ENCODE measurements around the gene INSIG1.

INSIG1 gene

DNA sequence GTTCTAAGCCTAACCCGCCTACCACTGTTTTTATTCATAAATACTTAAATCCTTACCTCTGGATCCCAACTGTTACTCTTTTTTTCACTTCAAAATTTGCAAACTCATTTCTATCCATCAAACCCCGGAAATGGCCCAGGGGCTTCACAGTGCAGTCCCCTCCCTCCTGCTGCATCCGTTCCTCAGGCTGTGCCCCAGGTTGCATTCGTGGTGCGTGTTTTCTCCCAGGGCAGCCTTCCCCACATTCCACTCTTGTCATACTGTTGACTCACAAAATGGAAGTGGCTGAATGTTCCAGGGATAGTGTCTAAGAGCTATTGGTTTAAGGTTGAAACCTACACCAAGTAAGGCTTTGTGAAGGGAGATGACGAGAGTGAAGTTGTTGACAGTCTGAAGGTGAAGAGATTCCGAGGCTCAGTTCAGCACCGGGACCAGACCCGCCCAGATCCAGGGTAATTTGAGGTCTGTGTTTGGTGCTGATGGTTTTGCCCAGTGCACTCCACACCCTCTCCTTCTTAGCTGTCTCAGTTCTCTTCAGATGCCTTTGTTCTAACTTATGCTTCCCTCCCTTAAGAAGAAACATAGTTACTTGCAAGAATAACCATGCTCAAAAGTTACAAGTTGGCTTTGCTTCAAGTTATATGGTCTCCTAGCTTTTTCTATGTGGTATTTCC, 7.7 kb downstream of the INSIG1 start:
- DNase-seq: no peak

DNA sequence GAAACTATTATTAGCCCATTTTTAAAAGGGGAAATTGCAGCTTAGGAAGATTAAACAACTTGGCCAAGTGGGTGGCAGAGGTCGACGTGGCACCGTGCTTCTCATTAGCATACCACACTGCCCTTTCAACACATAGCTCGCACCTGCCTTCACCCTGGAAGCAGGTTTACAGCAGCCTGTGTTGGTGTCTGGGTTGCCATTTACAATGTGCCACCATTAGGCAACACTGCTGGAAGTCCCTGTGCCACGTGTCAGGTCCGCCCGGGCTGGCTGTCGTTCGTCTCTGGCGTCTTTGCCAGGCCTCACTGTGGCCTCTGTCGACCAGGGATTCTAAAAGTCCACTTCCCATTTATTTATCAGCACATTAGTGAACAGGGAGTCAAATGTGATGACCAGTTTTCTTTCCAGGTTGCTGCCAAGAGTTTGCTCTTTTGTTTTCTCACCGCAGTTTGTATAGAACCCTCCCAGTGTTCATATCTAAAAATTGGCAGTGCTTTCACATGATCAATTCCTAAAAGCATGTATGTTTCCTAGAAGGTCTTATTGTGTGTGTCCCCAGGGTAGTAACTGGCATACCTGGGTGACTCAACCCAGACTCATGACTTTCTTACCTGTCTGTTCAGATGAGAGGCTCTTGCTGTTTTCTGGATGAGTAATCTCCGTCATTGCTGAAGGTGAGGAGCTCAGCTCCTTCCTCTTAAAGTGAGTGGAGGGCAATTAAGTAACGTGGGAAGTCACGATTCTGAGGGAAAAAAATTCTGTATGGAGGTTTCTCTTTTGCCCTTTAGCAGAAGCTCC, 9.2 kb downstream of the INSIG1 start:
- DNase-seq: no peak

DNA sequence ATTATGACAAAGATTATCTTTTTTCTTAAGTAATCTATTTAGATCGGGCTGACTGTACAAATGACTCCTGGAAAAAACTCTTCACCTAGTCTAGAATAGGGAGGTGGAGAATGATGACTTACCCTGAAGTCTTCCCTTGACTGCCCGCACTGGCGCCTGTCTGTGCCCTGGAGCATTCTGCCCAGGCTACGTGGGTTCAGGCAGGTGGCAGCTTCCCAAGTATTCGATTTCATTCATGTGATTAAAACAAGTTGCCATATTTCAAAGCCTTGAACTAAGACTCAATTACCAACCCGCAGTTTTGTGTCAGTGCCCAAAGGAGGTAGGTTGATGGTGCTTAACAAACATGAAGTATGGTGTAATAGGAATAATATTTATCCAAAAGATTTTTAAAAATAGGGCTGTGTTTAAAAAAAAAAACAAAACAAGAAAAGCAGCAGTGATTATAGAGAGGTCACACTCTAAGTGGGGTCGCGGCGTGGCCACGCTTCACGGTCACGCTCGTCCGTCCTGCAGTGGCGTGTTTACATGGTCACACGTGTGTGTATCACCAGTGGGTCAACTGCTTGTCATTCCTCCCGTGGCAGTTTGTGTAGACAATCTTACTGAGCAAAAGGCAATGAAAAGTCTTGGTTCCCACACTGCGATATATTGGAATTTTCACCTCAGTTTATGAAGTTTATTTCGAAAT, 10.8 kb downstream of the INSIG1 start:
- DNase-seq: no peak

DNA sequence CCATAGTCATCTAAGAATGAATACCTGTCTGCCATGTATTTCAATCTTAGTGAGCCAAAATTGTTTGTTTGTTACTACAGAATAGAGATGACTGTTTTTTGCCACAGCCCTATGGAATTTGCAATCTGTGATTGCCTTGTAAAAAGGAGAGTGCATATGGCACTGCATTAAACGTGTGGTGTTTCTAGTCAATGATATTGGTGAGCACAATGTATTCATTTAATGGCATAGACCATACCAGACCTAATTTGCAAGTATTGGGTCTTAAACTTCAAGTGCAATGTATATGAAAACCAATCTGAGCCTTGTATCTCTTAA, 11.3 kb downstream of the INSIG1 start:
- no peak for DNase-seq

DNA sequence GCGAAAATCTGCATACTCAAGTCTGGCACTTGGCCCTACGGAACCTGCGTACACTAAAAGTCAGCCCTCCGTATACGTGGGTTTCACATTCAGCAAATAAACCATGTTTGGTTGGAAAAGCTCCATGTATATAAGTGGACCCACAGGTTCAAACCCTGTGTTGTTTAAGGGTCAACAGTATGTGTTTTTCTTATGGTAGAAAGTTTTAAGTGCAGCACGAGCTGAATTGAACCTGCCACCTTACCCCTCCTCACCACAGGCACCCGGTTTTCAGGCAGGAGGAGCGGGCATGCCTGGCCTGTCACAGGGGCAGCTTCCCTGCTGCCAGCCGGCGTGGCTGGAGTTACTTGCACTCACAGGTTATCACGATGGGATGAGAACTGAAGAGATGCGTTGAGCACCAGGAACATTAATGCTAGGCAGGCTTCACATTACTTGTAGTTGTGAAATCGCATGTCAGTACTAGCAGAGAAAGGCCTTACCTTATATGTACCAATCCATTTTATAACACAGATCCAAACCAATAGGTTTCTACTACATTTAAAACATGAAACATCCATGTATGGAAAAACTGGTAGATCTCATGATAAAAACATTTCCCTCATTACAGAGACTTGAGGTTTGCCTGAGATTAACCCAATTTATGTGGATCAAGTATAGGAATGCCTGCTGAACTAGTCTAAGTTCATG, 12.9 kb downstream of the INSIG1 start:
- DNase-seq: no peak

DNA sequence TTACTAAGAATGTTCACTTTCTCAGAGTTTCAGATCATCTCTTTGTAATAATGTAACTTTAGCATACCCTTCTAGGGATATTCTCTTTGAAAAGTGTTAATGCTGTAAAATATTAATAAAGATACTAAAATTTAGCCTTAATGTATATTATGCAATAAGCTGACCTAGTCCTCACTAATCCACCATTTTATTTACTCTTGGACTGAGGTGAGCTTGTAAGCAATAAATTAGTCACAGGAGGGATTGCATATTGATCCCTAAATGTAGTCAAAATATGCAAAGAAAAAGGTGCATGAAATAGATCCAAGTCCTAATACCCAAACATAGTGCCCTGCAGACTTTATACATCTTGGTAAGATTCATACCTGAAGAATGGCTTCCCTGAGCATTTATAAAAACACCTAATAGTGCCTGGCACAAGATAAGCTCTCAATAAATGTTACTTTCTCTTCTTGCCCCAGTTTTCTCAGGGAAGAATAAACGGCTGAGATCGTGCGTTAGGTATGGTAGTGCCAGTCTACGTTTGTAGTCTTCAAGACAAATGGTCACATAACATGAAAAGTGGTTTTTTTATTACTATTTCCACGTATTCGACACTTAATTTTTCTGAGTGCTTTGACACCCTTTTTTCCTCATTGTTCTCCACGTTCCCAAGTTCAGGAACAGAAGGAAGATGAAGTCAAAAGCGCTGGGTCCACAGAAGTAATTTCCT, 14.3 kb downstream of the INSIG1 start:
- no peak for DNase-seq

DNA sequence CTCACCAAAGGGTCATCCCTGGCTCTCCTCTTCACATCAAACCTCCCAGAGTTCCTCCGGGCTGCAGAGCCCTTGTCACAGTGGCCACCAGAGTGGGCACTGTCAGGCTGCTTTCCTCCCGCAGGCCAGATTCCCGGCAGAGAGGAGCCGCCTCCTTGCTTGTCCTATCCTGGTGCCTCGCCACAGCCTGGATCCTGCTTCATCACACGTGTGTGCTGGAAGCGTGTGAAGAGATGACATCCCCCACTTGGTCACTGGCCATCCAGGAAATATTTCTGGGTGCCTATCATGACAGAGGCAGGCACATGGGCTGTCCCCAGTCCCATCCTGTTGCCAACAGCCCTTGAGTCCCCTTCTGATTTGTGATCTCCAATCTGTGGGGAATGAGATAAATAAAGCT, 15.0 kb downstream of the INSIG1 start:
- no peak for DNase-seq

DNA sequence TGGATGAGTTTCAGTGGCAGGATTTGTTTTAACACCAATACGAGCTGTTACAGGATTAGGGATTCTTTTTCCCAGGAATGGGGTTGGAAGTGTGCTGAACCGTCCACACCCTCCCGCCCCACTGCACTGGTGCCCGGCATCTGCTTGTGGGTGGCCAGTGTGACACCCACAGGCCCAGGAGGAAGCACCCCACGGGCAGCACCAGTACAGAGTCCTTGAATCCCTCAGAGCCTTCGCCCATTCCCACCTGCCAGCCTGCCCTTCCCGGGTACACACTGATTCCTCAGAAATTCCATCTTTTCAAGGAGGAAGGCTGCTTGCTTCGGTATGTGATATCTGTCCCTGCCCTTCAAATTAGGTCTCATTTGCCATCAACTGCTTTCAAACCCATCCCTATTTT, 15.4 kb downstream of the INSIG1 start:
- no peak for DNase-seq

DNA sequence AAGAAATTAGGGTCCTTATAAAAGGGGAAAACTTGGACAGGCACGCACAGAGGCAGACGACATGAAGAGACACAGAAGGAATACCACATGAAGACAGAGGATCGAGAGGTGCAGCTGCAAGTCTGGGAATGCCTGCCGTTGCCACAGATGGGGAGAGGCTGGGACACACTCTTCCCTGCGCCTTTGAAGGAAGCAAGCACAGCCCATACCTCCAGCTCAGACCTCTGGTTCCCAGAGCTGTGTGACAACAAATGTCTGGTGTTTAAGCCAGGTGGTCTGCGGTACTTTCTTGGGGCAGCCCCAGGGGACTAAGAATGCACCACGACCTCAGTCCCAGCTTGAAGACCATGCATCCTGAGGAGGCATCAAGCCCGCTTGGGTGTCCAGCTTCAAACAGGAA, 18.3 kb downstream of the INSIG1 start:
- no peak for DNase-seq

DNA sequence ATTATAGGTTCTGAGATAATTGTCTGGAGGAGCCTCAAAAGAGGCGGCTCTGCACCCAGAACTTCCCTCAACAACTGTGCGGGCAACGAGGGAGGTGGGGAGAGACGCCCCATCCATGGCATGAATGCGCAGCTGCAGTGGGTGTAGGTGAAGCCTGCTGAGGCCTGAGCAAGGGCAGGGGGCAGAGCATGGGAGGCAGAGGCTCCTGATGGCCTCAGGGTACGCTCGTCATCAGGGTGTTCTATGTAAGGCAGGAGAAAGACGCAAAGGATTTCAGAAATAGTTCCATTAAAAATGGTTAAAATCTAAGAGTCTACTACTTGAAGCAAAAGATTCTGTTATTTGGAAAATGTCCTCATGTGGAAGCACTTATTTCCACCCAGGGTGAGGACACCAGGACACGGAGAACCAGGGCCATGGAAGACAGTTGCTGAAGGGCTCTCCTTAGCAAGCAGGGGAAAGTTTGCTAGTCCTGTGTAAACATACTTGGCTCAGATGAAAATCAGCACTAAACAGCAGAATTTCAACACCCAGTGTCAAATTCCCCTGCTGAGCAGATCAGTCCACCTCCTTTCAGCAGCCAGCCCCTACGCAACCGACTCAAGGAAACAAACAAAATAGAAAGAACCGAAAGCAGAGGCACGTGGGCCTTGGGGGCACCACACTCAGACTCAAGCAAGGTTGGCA, 18.9 kb downstream of the INSIG1 start:
- DNase-seq: no peak

DNA sequence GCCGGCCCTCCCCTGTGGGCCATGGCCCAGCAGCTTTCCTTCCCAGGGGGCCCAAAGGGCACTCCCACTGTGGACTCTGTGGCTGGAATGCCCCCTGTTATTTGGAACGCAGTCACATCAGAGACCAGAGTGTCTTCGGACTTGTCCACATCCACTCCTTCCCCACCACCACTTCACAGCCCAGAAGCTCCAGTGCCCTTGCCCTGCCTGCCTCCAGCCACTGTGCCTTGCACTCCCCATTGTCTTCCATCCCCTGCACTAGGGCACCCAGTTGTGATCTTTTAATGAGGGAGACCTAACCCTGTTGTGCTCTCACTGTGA, 19.4 kb downstream of the INSIG1 start:
- no peak for DNase-seq

DNA sequence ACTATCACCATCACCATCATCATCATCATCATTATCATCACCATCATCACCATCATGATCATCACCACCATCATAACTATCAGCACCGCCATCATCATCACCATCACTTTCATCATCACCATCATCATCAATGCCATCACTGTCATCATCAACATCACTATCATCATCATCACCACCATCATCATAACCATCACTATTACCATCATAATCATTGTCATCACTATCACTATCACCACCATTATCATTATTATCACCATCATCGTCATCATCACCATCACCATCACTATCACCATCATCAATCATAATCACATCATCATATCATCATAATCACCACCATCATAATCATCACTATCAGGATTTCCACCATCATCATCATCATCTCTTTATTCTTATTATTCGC, 20.6 kb downstream of the INSIG1 start:
- no peak for DNase-seq

DNA sequence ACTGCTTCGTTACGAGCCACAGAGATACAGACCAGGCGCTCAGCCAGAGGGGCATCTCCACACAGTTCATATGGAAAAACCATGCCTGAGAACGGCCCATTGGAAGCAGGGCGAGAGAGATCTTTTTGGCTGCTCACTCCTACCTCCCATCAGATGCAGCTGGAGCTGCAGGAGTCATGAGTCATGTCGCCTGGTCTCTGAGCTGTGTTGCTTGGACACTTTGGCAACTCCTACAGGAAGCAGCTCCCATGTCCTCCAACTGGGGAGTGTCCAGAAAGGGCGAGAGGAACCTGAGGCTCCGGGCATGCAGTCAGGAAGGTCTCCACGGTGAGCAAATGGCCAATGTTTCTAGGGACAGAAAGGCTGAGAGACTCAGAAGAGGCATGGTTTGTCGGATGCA, 24.9 kb downstream of the INSIG1 start:
- DNase-seq: no peak

DNA sequence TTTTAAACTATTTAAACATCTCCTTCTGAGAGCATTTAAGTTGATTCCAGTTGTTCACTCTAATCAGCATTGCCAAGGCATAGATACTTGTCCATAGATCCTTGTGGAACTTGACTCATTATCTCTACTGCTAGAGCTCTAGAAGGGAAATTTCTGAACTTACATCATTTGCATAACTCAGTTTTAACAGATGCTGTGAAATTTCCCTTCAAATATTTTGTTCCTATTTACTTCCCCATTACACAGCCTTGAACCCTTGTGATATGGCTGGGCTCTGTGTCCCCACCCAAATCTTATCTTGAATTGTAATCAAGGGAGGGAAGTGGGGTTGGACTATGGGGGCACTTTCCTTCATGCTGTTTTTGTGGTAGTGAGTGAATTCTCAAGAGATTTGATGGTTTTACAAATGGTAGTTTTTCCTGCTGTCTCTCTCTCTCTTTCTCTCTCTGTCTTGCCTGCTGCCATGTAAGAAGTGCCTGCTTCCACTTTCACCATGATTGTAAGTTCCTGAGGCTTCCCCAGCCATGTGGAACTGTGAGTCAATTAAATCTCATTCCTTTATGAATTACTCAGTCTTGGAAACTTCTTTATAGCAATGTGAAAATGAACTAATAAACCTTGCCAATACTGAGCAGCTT, 25.4 kb downstream of the INSIG1 start:
- DNase-seq: no peak

DNA sequence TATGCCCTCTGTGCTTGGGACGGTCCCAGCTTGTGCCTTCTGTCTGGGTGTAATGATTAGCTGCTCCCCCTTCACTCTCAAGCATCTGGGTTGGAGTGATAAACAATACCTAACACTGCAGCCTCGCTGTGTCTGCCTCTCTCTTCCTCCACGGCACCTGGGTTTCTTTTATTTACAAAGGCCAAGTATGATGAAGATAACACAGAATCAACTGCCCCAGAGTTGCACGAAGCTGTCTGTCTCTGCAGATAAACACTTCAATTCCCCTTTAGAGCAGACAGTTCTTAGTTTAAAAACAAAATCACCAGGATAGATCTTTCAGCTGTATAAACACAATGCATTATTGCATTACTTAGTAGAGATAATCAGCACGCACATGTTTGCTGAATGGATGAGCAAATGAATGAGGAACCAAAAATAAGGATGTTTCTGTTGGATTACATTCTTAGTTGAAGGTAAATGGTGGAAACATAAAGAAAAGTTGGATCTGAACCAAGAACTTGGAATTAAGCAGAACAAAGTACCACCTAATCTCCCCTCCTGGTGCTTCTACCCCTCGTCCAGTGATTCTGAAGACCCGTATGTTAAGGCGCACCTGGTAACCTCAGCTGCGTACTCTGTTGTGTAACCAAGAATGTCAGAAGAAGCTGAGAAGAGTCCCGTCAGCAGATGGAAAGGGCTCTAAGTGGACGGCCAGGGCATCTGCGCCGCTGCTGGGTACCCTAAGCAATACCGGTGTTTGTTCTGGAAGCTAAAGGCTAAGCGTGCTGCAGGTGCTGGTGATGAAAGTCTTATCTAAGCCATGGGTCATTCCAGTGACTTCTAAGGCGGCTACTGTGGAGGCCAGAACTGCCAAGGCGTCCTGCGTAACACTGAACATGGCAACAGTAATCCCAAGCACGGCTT, 26.6 kb downstream of the INSIG1 start:
- DNase-seq: no peak

DNA sequence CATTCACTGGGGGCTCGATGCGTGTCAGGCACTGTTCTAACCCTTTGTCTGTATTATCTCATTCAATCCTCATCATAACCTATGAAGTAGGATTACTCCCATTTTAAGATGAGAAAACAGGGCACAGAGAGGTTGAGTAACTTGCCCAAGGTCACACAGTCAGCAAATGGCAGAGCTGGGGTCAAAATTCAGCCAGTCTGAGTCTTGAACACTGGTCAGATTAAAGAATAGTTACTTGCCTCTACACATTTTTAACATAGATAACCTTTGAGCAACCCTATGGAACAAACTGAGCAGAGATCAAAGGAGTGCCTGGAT, 27.2 kb downstream of the INSIG1 start:
- no peak for DNase-seq

DNA sequence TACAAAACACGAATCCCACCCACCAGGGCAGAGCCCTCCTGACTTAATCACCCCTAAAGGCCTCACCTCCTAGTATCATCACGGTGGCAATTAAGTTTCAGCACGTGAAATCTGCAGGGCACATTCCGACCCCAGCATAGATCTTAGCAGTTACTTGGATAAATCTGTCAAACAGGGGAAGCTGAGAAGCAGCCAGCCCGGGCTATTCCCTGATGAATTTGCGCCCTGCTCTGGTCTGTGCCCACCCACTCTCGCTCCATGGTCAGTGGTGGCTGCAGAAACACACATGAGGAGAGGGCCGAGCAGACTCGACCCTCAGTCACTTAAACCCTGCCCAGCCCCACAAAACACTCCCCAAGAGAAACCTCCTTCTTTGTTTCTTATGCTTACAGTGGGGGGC, 28.7 kb downstream of the INSIG1 start:
- DNase-seq: no peak

DNA sequence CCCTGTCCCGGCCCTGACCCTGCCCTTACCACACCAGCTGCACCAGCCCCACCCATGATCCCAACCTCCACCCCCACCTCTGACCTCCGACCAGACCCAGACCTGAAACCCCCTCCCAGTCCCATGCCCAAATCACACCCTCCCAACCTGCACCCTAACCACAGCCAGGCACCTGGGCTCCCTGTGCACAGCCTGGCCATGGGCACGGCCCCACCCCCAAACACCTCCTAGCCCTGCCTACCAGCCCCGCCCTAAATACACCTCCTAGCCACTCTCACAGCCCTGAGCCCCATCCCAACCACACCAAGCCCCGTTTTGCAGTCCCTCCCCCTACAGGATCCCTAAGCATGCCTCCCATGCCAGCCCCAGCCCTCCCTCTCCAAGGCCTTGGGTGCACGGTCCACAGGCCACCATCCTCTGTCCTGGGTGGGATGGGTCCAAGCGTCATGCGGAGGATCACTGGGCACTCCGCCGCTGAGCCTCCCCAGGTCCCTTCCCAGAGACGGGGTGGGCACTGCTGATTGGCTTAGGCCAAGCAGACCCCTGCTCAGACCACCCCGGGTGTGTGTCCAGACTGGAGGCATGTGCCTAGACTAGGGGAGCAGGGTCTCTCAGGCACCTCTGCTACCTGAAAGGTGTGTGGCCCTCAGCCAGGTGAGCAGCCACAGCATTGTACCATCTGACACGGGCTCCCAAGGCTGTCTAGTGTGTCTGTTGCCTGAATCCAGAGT, 30.1 kb downstream of the INSIG1 start:
- no peak for DNase-seq

DNA sequence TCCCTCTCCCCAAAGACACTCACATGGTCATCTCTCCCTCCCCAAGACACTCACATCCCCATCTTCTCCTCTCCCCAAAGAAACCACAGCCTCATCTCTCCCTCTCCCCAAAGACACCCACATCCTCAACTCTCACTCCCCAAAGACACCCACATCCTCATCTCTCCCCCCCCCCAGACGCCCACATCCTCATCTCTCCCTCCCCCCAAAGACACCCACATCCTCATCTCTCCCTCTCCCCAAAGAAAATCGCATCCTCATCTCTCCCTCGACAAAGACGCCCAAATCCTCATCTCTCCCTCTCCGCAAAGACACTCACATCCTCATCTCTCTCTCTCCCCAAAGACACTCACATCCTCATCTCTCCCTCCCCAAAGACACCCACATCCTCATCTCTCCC, 31.5 kb downstream of the INSIG1 start:
- no peak for DNase-seq

DNA sequence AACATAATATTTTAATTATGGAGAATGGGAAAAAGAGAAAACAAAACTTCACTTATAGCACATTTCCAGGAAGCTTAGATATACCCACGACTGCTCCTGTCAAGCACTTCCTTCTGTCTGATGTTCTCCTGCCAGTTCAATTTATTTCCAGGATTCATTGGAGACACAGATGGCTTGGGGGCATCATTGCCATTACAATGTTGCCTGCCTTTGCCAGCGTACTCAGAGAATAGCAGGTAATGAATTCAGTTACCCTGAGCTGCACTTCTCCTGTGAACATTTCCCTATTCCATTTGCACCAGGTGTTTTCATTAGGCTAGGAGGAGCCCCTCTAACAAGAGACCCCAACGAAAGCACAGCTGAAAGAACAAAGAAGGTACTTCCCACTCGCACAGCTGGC, 33.7 kb downstream of the INSIG1 start:
- DNase-seq: no peak
